HepG2 (cell line): ENCODE measurements around the gene CTSW. TPM values are rescaled to one million over a fixed set of nuclear protein-coding genes. Genes with fewer than 3 reads are reported as not detected.
A peak's percentile ranks its signal among the peaks of the same experiment; 100 is the strongest.

Experiments
- CC2D1A ChIP-seq: sonication (generic); formaldehyde crosslinking; IDR thresholded peaks from 2 replicates; pipeline ENCODE4 v1.8.1; 2023; ENCODE audit warnings: mild to moderate bottlenecking, missing genetic modification reagents
- DNMT3B ChIP-seq: conservative IDR thresholded peaks from 2 replicates; pipeline ENCODE4 v1.6.1; 2016; ENCODE audit warnings: missing biosample characterization, control low read depth
- E2F1 ChIP-seq: sonication (generic); formaldehyde crosslinking; IDR thresholded peaks from 2 replicates; pipeline ENCODE4 v1.5.0; 2020; ENCODE audit warnings: missing genetic modification reagents
- FOXA1 ChIP-seq, 2 experiments: fragments of 450-650 bp in 1 of 2; sonication (generic) in 1 of 2; formaldehyde crosslinking in 1 of 2; IDR thresholded peaks; 2 replicates each; pipeline versions ENCODE4 v1.4.0 to v1.6.1; 2016 to 2020; ENCODE audit warnings: missing genetic modification reagents in 1 of 2
- GTF2F1 ChIP-seq: fragments of 150-350 bp; IDR thresholded peaks from 2 replicates; pipeline ENCODE4 v1.6.1; 2014; ENCODE audit warnings: low read length
- HNF1B ChIP-seq: sonication (generic); formaldehyde crosslinking; IDR thresholded peaks from 2 replicates; pipeline ENCODE4 v1.5.1; 2020; ENCODE audit warnings: mild to moderate bottlenecking, moderate library complexity, missing genetic modification reagents
- JDP2 ChIP-seq: sonication (generic); formaldehyde crosslinking; IDR thresholded peaks from 2 replicates; pipeline ENCODE4 v1.8.1; 2022; ENCODE audit warnings: missing genetic modification reagents, borderline replicate concordance
- KLF15 ChIP-seq: sonication (generic); formaldehyde crosslinking; IDR thresholded peaks from 2 replicates; pipeline ENCODE4 v1.8.1; 2023; ENCODE audit warnings: borderline replicate concordance, mild to moderate bottlenecking, inconsistent platforms, missing genetic modification reagents, mixed read lengths
- LBX2 ChIP-seq: sonication (generic); formaldehyde crosslinking; IDR thresholded peaks from 2 replicates; pipeline ENCODE4 v1.5.0; 2020; ENCODE audit warnings: missing genetic modification reagents, mild to moderate bottlenecking, borderline replicate concordance
- PAWR ChIP-seq: sonication (generic); formaldehyde crosslinking; IDR thresholded peaks from 2 replicates; pipeline ENCODE4 v1.4.0; 2020; ENCODE audit warnings: missing genetic modification reagents, mild to moderate bottlenecking, borderline replicate concordance
- SRSF9 ChIP-seq: fragments of 200-400 bp; formaldehyde crosslinking; IDR thresholded peaks from 2 replicates; pipeline ENCODE4 v1.6.1; 2018; ENCODE audit warnings: borderline replicate concordance, mild to moderate bottlenecking, low read depth, low read length; ENCODE audit not compliant: insufficient read depth, poor library complexity, severe bottlenecking
- TBP ChIP-seq: sonication (generic); formaldehyde crosslinking; IDR thresholded peaks from 2 replicates; pipeline ENCODE4 v1.5.0; 2020; ENCODE audit warnings: missing genetic modification reagents
- ZFP1 ChIP-seq: IDR thresholded peaks from 2 replicates; pipeline ENCODE4 v1.6.1; 2016
- ZNF44 ChIP-seq: sonication (generic); formaldehyde crosslinking; IDR thresholded peaks from 2 replicates; pipeline ENCODE4 v1.5.1; 2020; ENCODE audit warnings: mild to moderate bottlenecking, missing genetic modification reagents
- ZNF749 ChIP-seq: sonication (generic); formaldehyde crosslinking; IDR thresholded peaks from 2 replicates; pipeline ENCODE4 v1.8.0; 2022; ENCODE audit warnings: mild to moderate bottlenecking, missing genetic modification reagents, moderate library complexity, borderline replicate concordance
- ZSCAN21 ChIP-seq: sonication (generic); formaldehyde crosslinking; IDR thresholded peaks from 2 replicates; pipeline ENCODE4 v1.8.0; 2022; ENCODE audit warnings: mild to moderate bottlenecking, missing genetic modification reagents, moderate library complexity, borderline replicate concordance
- ZSCAN9 ChIP-seq: IDR thresholded peaks from 2 replicates; pipeline ENCODE4 v1.6.1; 2016; ENCODE audit warnings: borderline replicate concordance
- polyA plus RNA-seq, 8 experiments: library from polyadenylated mRNA; depleted of rRNA in 3 of 8; stranded (reverse) in 7 of 8; unstranded in 1 of 8; fragments of >200 nt; fragmentation: Illumina TruSeq in 4 of 8; extraction: Trizol in 4 of 8; gene quantifications; 2 replicates each; pipeline versions ENCODE4 v1.2.1 to v1.2.3, GENCODE V29; 2011 to 2016; ENCODE audit warnings: low read depth in 4 of 8, missing spikeins in 1 of 8, mixed read lengths in 1 of 8; ENCODE audit not compliant: insufficient read depth in 1 of 8
- total RNA-seq, 5 experiments: library from RNA; depleted of rRNA; stranded (reverse); fragments of >200 nt; fragmentation: Illumina TruSeq; extraction: Trizol; gene quantifications; 2 replicates each; pipeline ENCODE4 v1.2.3, GENCODE V29; 2016; ENCODE audit warnings: low read depth in 1 of 5
- TF ChIP-seq, protein P1 (sequence below): sonication (generic); formaldehyde crosslinking; IDR thresholded peaks from 2 replicates; pipeline ENCODE4 v1.4.0; 2020; ENCODE audit warnings: missing genetic modification reagents, mild to moderate bottlenecking, borderline replicate concordance
- TF ChIP-seq, protein P2 (sequence below): IDR thresholded peaks from 2 replicates; pipeline ENCODE4 v1.6.1; 2018; ENCODE audit warnings: missing genetic modification reagents

The CTSW gene
- total and polyA plus RNA-seq, 2 of the 13 experiments (the other 11 are each of a cell fraction or from before 2014, with no cell fraction given): 0.09 TPM; not detected in 1

GRCh38 chr11:65860278-65861164, 19.1 kb upstream of the CTSW start, which contains the start of gene MUS81 (continued):
- TF ChIP-seq ZNF44 (0 out of 2 replicates have a peak, but pooled peaks have one; percentile 61), ZFP1 (0 out of 2 replicates have a peak, but pooled peaks have one; percentile 64), ZSCAN21 (CRISPR knock-in tag) (0 out of 2 replicates have a peak, but pooled peaks have one; percentile 29), LBX2 (CRISPR knock-in tag) (no peak), ZNF749 (CRISPR knock-in tag) (0 out of 2 replicates have a peak, but pooled peaks have one; percentile 61), PAWR (CRISPR knock-in tag) (no peak), GTF2F1 (no peak), FOXA1 (IDR thresholded peaks at IDR 0.05) (no peak), FOXA1 (CRISPR knock-in tag; IDR thresholded peaks at IDR 0.05) (peak; percentile 21; the same call in 1 of the 2 replicates), CC2D1A (CRISPR knock-in tag) (no peak), DNMT3B (CRISPR knock-in tag) (0 out of 2 replicates have a peak, but pooled peaks have one; percentile 23), E2F1 (peak; percentile 70), SRSF9 (no peak), JDP2 (CRISPR knock-in tag) (no peak), HNF1B (peak; percentile 37; the same call in 1 of the 2 replicates), TBP (peak; percentile 44; the same call in 1 of the 2 replicates), KLF15 (CRISPR knock-in tag) (peak; percentile 24; the same call in 1 of the 2 replicates), ZSCAN9 (peak; percentile 82; the same call in 1 of the 2 replicates)
- TF ChIP-seq, protein P1, sequence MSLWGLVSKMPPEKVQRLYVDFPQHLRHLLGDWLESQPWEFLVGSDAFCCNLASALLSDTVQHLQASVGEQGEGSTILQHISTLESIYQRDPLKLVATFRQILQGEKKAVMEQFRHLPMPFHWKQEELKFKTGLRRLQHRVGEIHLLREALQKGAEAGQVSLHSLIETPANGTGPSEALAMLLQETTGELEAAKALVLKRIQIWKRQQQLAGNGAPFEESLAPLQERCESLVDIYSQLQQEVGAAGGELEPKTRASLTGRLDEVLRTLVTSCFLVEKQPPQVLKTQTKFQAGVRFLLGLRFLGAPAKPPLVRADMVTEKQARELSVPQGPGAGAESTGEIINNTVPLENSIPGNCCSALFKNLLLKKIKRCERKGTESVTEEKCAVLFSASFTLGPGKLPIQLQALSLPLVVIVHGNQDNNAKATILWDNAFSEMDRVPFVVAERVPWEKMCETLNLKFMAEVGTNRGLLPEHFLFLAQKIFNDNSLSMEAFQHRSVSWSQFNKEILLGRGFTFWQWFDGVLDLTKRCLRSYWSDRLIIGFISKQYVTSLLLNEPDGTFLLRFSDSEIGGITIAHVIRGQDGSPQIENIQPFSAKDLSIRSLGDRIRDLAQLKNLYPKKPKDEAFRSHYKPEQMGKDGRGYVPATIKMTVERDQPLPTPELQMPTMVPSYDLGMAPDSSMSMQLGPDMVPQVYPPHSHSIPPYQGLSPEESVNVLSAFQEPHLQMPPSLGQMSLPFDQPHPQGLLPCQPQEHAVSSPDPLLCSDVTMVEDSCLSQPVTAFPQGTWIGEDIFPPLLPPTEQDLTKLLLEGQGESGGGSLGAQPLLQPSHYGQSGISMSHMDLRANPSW (CRISPR knock-in tag): 0 out of 2 replicates have a peak, but pooled peaks have one; percentile 81
- TF ChIP-seq, protein P2, sequence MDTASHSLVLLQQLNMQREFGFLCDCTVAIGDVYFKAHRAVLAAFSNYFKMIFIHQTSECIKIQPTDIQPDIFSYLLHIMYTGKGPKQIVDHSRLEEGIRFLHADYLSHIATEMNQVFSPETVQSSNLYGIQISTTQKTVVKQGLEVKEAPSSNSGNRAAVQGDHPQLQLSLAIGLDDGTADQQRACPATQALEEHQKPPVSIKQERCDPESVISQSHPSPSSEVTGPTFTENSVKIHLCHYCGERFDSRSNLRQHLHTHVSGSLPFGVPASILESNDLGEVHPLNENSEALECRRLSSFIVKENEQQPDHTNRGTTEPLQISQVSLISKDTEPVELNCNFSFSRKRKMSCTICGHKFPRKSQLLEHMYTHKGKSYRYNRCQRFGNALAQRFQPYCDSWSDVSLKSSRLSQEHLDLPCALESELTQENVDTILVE: peak; percentile 91
